ENCODE measurements around the gene CBX7.
A peak's percentile ranks its signal among the peaks of the same experiment; 100 is the strongest.

CBX7 gene

GRCh38 chr22:39123751-39124581 is 28.5 kb downstream of the CBX7 start:
- no peak for DNase-seq (ENCODE audit: low spot score)

- DNase-seq (ENCODE audit: low spot score), result no peak
Observed at GRCh38 chr22:39122772-39123470, 29.6 kb downstream of the CBX7 start.

GRCh38 chr22:39120983-39121382 is 31.5 kb downstream of the CBX7 start:
- no peak for DNase-seq (ENCODE audit: low spot score)

- peak; percentile 22 for DNase-seq (ENCODE audit: low spot score)
Observed at GRCh38 chr22:39117585-39118191, 34.8 kb downstream of the CBX7 start.

GRCh38 chr22:39115977-39116621 is 36.4 kb downstream of the CBX7 start:
- DNase-seq (ENCODE audit: low spot score), result no peak

- DNase-seq (ENCODE audit: low spot score), result no peak
Observed at GRCh38 chr22:39115570-39115969, 36.9 kb downstream of the CBX7 start.

- no peak for DNase-seq (ENCODE audit: low spot score)
Observed at GRCh38 chr22:39114112-39114511, 38.4 kb downstream of the CBX7 start.

- DNase-seq (ENCODE audit: low spot score), result no peak
Observed at GRCh38 chr22:39110631-39111561, 41.6 kb downstream of the CBX7 start.

- DNase-seq (ENCODE audit: low spot score), result no peak
Observed at GRCh38 chr22:39109361-39109760, 43.1 kb downstream of the CBX7 start.

GRCh38 chr22:39108487-39108886 is 44.0 kb downstream of the CBX7 start:
- no peak for DNase-seq (ENCODE audit: low spot score)

- peak; percentile 26 for DNase-seq (ENCODE audit: low spot score)
Observed at GRCh38 chr22:39106326-39106725, 46.2 kb downstream of the CBX7 start.

GRCh38 chr22:39103431-39103830 is 49.0 kb downstream of the CBX7 start:
- DNase-seq (ENCODE audit: low spot score), result no peak

GRCh38 chr22:39101226-39101625 is 51.3 kb downstream of the CBX7 start:
- no peak for DNase-seq (ENCODE audit: low spot score)

GRCh38 chr22:39098576-39098975 is 53.9 kb downstream of the CBX7 start:
- DNase-seq (ENCODE audit: low spot score), result no peak

- DNase-seq (ENCODE audit: low spot score), result no peak
Observed at GRCh38 chr22:39098026-39098425, 54.5 kb downstream of the CBX7 start.

GRCh38 chr22:39097098-39098020 is 55.1 kb downstream of the CBX7 start, which contains the start of gene APOBEC3H:
APOBEC3H (plus strand) TSS chr22:39097244; CDS start chr22:39100279, 3,035 bp downstream.
- DNase-seq (ENCODE audit: low spot score), result peak; percentile 14

GRCh38 chr22:39095971-39096370 is 56.5 kb downstream of the CBX7 start:
- DNase-seq (ENCODE audit: low spot score), result no peak

GRCh38 chr22:39094717-39095389 is 57.6 kb downstream of the CBX7 start:
- no peak for DNase-seq (ENCODE audit: low spot score)

- DNase-seq (ENCODE audit: low spot score), result no peak
Observed at GRCh38 chr22:39092111-39092862, 60.2 kb downstream of the CBX7 start.
